Neural progenitor cell (in vitro differentiated cells): Measurements from ENCODE around the gene CST3. TPM values are rescaled to one million over a fixed set of nuclear protein-coding genes. Genes with fewer than 3 reads are reported as not detected.

Source experiments
- DNase-seq: peaks from one replicate; pipeline ENCODE4 v3.0.0-alpha.2; 2016; ENCODE audit warnings: low spot score
- H2AFZ ChIP-seq: fragments of 200-600 bp; sonication (generic); replicated peaks from 2 replicates; pipeline ENCODE4 v1.6.1; 2016; ENCODE audit warnings: antibody characterized with exemption
- H3F3A ChIP-seq: fragments of 200-600 bp; sonication (generic); 2 replicates; pipeline ENCODE4 v1.6.1; 2016; ENCODE audit warnings: antibody characterized with exemption, low read depth
- H3K27ac ChIP-seq: fragments of 200-600 bp; sonication (generic); 2 replicates; pipeline ENCODE4 v1.5.1; 2016; ENCODE audit warnings: mild to moderate bottlenecking
- H3K27me3 ChIP-seq: fragments of 200-600 bp; sonication (generic); 2 replicates; pipeline ENCODE4 v1.6.1; 2016; ENCODE audit warnings: mild to moderate bottlenecking, moderate library complexity
- H3K36me3 ChIP-seq: fragments of 200-600 bp; sonication (generic); 2 replicates; pipeline ENCODE4 v1.5.1; 2016
- H3K4me1 ChIP-seq: fragments of 200-600 bp; sonication (generic); 2 replicates; pipeline ENCODE4 v1.6.1; 2016; ENCODE audit warnings: mixed run types
- H3K4me2 ChIP-seq: fragments of 200-600 bp; sonication (generic); 2 replicates; pipeline ENCODE4 v1.6.1; 2016
- H3K4me3 ChIP-seq: fragments of 200-600 bp; sonication (generic); 2 replicates; pipeline ENCODE4 v1.5.1; 2016
- H3K79me2 ChIP-seq: fragments of 200-600 bp; sonication (generic); 2 replicates; pipeline ENCODE4 v1.6.1; 2016; ENCODE audit warnings: low read depth
- H3K9ac ChIP-seq: fragments of 200-600 bp; sonication (generic); 2 replicates; pipeline ENCODE4 v1.6.1; 2016
- H3K9me3 ChIP-seq: fragments of 200-600 bp; sonication (generic); 2 replicates; pipeline ENCODE4 v1.5.1; 2016; ENCODE audit warnings: low read depth
- H4K20me1 ChIP-seq: fragments of 200-600 bp; sonication (generic); 2 replicates; pipeline ENCODE4 v1.6.1; 2016; ENCODE audit warnings: low read depth
- H3K27ac Mint-ChIP-seq: 3 replicates; pipeline ENCODE4 v1.8.0; 2021; ENCODE audit warnings: mixed read lengths
- H3K27me3 Mint-ChIP-seq: 2 replicates; pipeline ENCODE4 v1.8.0; 2022; ENCODE audit warnings: low read depth, mild to moderate bottlenecking, inconsistent platforms, moderate library complexity, mixed read lengths; ENCODE audit not compliant: insufficient read depth
- H3K36me3 Mint-ChIP-seq: 3 replicates; pipeline ENCODE4 v1.8.0; 2021; ENCODE audit warnings: mixed read lengths
- H3K4me1 Mint-ChIP-seq: 3 replicates; pipeline ENCODE4 v1.8.0; 2021; ENCODE audit warnings: mixed read lengths
- H3K4me3 Mint-ChIP-seq: 3 replicates; pipeline ENCODE4 v1.8.0; 2021; ENCODE audit warnings: mild to moderate bottlenecking, moderate library complexity, mixed read lengths
- H3K9me3 Mint-ChIP-seq: 3 replicates; pipeline ENCODE4 v1.8.0; 2020; ENCODE audit warnings: mixed read lengths
- EZH2 ChIP-seq: fragments of 200-600 bp; sonication (generic); IDR thresholded peaks from 2 replicates; pipeline ENCODE4 v1.6.1; 2017; ENCODE audit warnings: antibody characterized with exemption, mild to moderate bottlenecking, moderate library complexity
- EZH2phosphoT487 ChIP-seq: fragments of 200-600 bp; sonication (generic); IDR thresholded peaks from 2 replicates; pipeline ENCODE4 v1.6.1; 2017; ENCODE audit warnings: antibody characterized with exemption
- total RNA-seq: library from RNA; depleted of rRNA; stranded (reverse); fragments of >200 nt; gene quantifications from 2 replicates; pipeline ENCODE4 v1.2.3, GENCODE V29; 2015; ENCODE audit warnings: low replicate concordance
- TF ChIP-seq, protein P1 (sequence below): fragments of 200-600 bp; sonication (generic); IDR thresholded peaks from 2 replicates; pipeline ENCODE4 v1.5.1; 2017; ENCODE audit warnings: antibody characterized with exemption, mild to moderate bottlenecking

CST3 gene
- total RNA-seq, 1 donor from 2014 or later = 20.8 TPM

DNA sequence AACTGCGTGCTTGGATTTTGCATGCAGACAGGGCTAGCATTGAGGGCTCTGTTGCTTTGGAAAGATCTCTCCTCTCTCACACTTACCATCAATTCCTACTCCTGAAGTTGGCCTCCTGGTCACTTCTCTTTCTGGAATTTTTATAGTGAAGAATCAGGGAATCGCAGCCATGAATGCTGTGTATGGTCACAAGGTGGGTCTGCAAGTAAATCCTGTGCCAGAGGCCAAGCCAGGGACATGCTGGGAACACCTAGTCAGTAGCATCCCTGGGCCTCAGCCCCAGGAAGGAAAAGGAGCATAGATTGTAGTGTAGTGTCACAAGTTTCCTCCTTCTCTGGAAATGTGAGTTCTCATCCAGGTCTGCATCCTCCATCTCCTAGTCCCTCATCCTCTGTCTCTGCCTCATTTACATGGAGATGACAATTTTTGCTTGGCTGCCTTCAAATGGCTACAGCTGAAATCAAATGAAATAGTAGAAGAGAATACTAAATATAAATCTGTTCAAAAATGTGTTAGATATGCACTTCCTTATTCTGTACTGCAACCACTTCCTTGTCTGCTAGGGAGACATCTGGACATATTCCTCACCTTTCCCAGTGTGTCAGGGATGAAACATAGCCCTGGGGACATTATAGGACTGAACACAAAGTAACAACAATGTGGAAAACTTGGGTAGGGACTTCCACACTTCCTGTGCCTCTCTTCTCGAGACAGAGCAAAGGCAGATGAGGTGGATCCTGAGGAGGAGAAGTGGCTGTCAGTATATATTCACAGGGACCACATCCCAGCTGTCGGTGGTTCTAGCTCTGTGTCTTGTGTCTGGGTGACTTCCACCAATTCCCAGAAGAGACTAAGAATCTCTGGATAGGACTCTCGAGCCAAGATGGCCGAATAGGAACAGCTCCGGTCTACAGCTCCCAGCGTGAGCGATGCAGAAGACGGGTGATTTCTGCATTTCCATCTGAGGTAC is 49.0 kb downstream of the CST3 start:
- DNase-seq = no peak
- Mint-ChIP-seq H3K4me3 (no peak overlapping the region), H3K36me3 (no peaks in the 10 kb centered on the region), H3K27ac (peak overlapping the region; percentile 50), H3K27me3 (peaks cover 11% of the 10 kb centered on the region), H3K9me3 (peaks cover 6% of the 10 kb centered on the region), H3K4me1 (peaks cover 6% of the 10 kb centered on the region)
- Histone ChIP-seq H3K27ac (no peak overlapping the region), H3F3A (no peaks in the 10 kb centered on the region), H4K20me1 (no peaks in the 10 kb centered on the region), H2AFZ (peak overlapping the region; percentile 40), H3K9ac (no peak overlapping the region), H3K36me3 (no peaks in the 10 kb centered on the region), H3K9me3 (no peaks in the 10 kb centered on the region), H3K27me3 (no peaks in the 10 kb centered on the region), H3K79me2 (no peaks in the 10 kb centered on the region), H3K4me3 (no peak overlapping the region), H3K4me1 (no peaks in the 10 kb centered on the region), H3K4me2 (no peak overlapping the region)
- TF ChIP-seq, protein P1, sequence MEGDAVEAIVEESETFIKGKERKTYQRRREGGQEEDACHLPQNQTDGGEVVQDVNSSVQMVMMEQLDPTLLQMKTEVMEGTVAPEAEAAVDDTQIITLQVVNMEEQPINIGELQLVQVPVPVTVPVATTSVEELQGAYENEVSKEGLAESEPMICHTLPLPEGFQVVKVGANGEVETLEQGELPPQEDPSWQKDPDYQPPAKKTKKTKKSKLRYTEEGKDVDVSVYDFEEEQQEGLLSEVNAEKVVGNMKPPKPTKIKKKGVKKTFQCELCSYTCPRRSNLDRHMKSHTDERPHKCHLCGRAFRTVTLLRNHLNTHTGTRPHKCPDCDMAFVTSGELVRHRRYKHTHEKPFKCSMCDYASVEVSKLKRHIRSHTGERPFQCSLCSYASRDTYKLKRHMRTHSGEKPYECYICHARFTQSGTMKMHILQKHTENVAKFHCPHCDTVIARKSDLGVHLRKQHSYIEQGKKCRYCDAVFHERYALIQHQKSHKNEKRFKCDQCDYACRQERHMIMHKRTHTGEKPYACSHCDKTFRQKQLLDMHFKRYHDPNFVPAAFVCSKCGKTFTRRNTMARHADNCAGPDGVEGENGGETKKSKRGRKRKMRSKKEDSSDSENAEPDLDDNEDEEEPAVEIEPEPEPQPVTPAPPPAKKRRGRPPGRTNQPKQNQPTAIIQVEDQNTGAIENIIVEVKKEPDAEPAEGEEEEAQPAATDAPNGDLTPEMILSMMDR = no peak
- TF ChIP-seq EZH2phosphoT487 (no peak), EZH2 (no peak)

DNA sequence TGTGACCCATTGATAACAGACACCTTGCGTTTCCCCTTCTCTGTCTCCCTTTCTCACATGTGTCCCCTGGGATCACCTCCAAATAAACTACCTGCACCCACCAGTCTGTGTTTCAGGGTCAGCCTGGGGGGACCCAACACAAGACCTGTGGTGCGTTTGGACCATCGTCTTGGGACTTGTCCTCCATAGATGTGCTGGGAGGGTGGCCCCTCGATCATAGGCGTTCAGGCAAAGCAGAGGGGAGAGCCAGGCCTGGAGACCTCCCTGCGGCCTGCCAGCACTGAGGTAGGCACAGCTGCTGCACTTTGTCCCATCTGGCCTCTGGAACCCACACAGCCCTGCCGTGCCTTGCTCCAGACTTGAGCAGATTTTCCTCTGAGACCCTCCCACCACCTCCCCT is 50.1 kb downstream of the CST3 start:
- no peak overlapping the region for H3K4me3 Mint-ChIP-seq
- DNase-seq = no peak
- TF ChIP-seq EZH2 = no peak
- no peak for TF ChIP-seq EZH2phosphoT487
- TF ChIP-seq, protein P1 = no peak

DNA sequence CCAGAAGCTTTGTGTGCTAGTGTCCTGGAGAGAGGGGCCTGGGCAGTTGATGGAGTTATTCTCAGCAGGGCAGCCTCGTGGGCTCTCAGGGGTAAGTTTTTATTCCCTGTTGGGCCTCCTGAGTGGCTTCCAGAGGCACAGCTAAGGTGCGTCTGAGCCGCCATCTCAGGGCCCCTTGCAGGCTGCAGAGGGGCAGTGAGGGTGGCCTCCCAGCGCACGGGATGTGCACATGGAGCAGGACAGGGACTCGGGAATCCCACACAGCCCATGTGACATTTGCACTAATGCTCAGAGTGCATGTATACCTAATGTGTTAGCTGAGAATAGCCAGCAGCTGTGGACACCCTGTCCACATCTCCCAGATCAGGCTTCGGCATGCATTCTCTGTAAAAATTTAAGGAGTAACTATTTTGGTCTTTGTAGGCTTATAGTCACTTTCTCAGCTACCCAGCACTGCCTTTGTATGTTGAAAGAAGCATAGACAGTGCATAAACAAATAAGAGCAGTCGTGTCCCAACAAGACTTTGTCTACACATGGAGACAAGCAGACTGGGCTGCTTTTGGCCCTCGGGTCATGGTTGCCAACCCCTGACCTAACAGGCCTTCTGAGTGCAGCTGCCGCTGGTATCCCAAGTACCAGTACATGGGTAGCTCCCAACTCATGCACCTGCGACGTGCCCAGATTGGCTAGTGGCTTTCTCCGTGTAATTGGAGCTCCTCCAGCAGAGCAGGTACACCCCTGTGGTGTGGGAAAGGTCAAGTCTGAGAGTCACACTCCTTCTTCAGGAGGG is 50.8 kb downstream of the CST3 start:
- no peak overlapping the region for H3K9ac ChIP-seq
- no peak overlapping the region for H2AFZ ChIP-seq
- H3K27me3 ChIP-seq = no peaks in the 10 kb centered on the region
- TF ChIP-seq EZH2 (no peak), EZH2phosphoT487 (no peak)
- TF ChIP-seq, protein P1 = no peak
- H3K4me1 ChIP-seq = no peaks in the 10 kb centered on the region
- no peak overlapping the region for H3K27ac ChIP-seq
- Mint-ChIP-seq H3K9me3 (peaks cover 6% of the 10 kb centered on the region), H3K36me3 (no peaks in the 10 kb centered on the region), H3K4me3 (no peak overlapping the region), H3K27me3 (peaks cover 11% of the 10 kb centered on the region), H3K4me1 (peaks cover 6% of the 10 kb centered on the region), H3K27ac (no peak overlapping the region)
- no peaks in the 10 kb centered on the region for H3F3A ChIP-seq
- H3K9me3 ChIP-seq = no peaks in the 10 kb centered on the region
- H3K4me3 ChIP-seq = no peak overlapping the region
- no peaks in the 10 kb centered on the region for H3K36me3 ChIP-seq
- no peak for DNase-seq
- H4K20me1 ChIP-seq = no peaks in the 10 kb centered on the region
- no peaks in the 10 kb centered on the region for H3K79me2 ChIP-seq
- H3K4me2 ChIP-seq = no peak overlapping the region

More for the DNA sequence above, 50.1 kb downstream of the CST3 start:
- H3K9me3 Mint-ChIP-seq = peaks cover 6% of the 10 kb centered on the region
- no peaks in the 10 kb centered on the region for H3K36me3 ChIP-seq
- no peak overlapping the region for H3K9ac ChIP-seq
- no peaks in the 10 kb centered on the region for H3K36me3 Mint-ChIP-seq
- H3K4me3 ChIP-seq = no peak overlapping the region
- H3K27ac Mint-ChIP-seq = no peak overlapping the region
- H3K27me3 ChIP-seq = no peaks in the 10 kb centered on the region
- no peak overlapping the region for H3K4me2 ChIP-seq
- peaks cover 11% of the 10 kb centered on the region for H3K27me3 Mint-ChIP-seq
- H3K27ac ChIP-seq = no peak overlapping the region
- H3F3A ChIP-seq = no peaks in the 10 kb centered on the region
- no peaks in the 10 kb centered on the region for H4K20me1 ChIP-seq
- no peaks in the 10 kb centered on the region for H3K79me2 ChIP-seq
- no peak overlapping the region for H2AFZ ChIP-seq
- H3K4me1 ChIP-seq = no peaks in the 10 kb centered on the region
- peaks cover 6% of the 10 kb centered on the region for H3K4me1 Mint-ChIP-seq
- H3K9me3 ChIP-seq = no peaks in the 10 kb centered on the region
